Cortex of kidney (tissue), 1 donor: ENCODE data around the gene IFT81.

Source experiments
- DNase-seq: peaks from one replicate; lab custom pipeline; 2025; lab: John Stamatoyannopoulos, UW

The IFT81 gene

GRCh38 chr12:110157539-110157938 is 33.4 kb downstream of the IFT81 start:
- no peak for DNase-seq

- DNase-seq = no peak
These were observed 35.6 kb downstream of the IFT81 start for GRCh38 chr12:110159671-110160245.

- DNase-seq = no peak
These were observed 41.5 kb downstream of the IFT81 start for GRCh38 chr12:110165540-110166159.

- DNase-seq = no peak
These were observed 44.7 kb downstream of the IFT81 start for GRCh38 chr12:110168732-110169455.

- DNase-seq = no peak
These were observed 46.5 kb downstream of the IFT81 start for GRCh38 chr12:110170535-110171185.

- DNase-seq = no peak
These were observed 47.0 kb downstream of the IFT81 start for GRCh38 chr12:110171186-110171538.

- no peak for DNase-seq
These were observed 47.5 kb downstream of the IFT81 start for GRCh38 chr12:110171636-110172035.

GRCh38 chr12:110174373-110174996 is 50.3 kb downstream of the IFT81 start:
- no peak for DNase-seq

- no peak for DNase-seq
These were observed 51.0 kb downstream of the IFT81 start for GRCh38 chr12:110175201-110175600.

- no peak for DNase-seq
These were observed 52.6 kb downstream of the IFT81 start for GRCh38 chr12:110176745-110177144.

- no peak for DNase-seq
These were observed 55.1 kb downstream of the IFT81 start for GRCh38 chr12:110179291-110179690.

GRCh38 chr12:110180591-110181005 is 56.4 kb downstream of the IFT81 start:
- DNase-seq = no peak

- no peak for DNase-seq
These were observed 58.1 kb downstream of the IFT81 start for GRCh38 chr12:110182281-110182680.

- DNase-seq = no peak
These were observed 59.2 kb downstream of the IFT81 start for GRCh38 chr12:110183386-110183785.

GRCh38 chr12:110185626-110186025 is 61.5 kb downstream of the IFT81 start:
- DNase-seq = no peak

GRCh38 chr12:110186059-110186458 is 61.9 kb downstream of the IFT81 start:
- no peak for DNase-seq

- DNase-seq = no peak
These were observed 69.0 kb downstream of the IFT81 start for GRCh38 chr12:110193196-110193595.

GRCh38 chr12:110197003-110197402 is 72.8 kb downstream of the IFT81 start:
- no peak for DNase-seq

- DNase-seq = no peak
These were observed 74.2 kb downstream of the IFT81 start for GRCh38 chr12:110198386-110198785.

GRCh38 chr12:110199339-110200123 is 75.4 kb downstream of the IFT81 start:
- DNase-seq = no peak

- DNase-seq = no peak
These were observed 75.9 kb downstream of the IFT81 start for GRCh38 chr12:110200124-110200417.

- DNase-seq = no peak
These were observed 77.8 kb downstream of the IFT81 start for GRCh38 chr12:110201995-110202394.
